GM18517 (cell line): ENCODE data around the gene PTGES3.
"Not testable (repeated sequence)": the region's sequence is repeated elsewhere in the genome, so short reads cannot be mapped to it uniquely, and the experiment has no call there.

Experiments
- ATAC-seq: cut with Tn5 transposase; IDR thresholded peaks from one replicate; pipeline ENCODE4 v1.9.1; 2021; ENCODE audit warnings: mild to moderate bottlenecking, moderate library complexity; ENCODE audit not compliant: unreplicated experiment

PTGES3 gene

GRCh38 chr12:56709759-56710376 lies 21.8 kb upstream of the PTGES3 start:
- no peak for ATAC-seq

- not testable (repeated sequence) for ATAC-seq
Measured at GRCh38 chr12:56704522-56704921, 16.4 kb upstream of the PTGES3 start.

- ATAC-seq, result no peak
Measured at GRCh38 chr12:56699020-56699661, 11.1 kb upstream of the PTGES3 start.

- ATAC-seq, result no peak
Measured at GRCh38 chr12:56695327-56696101, 7.4 kb upstream of the PTGES3 start.

- ATAC-seq, result no peak
Measured at GRCh38 chr12:56694161-56694560, 6.1 kb upstream of the PTGES3 start.

GRCh38 chr12:56688846-56689109 lies 694 bp upstream of the PTGES3 start:
- no peak for ATAC-seq

GRCh38 chr12:56687223-56688128 lies 608 bp downstream of the PTGES3 start:
- ATAC-seq, result peak; percentile 8

GRCh38 chr12:56684745-56685359 lies 3.2 kb downstream of the PTGES3 start:
- ATAC-seq, result no peak

GRCh38 chr12:56682323-56682722 lies 5.8 kb downstream of the PTGES3 start:
- no peak for ATAC-seq

GRCh38 chr12:56679883-56680575 lies 8.1 kb downstream of the PTGES3 start:
- ATAC-seq, result no peak

- ATAC-seq, result no peak
Measured at GRCh38 chr12:56678852-56679251, 9.2 kb downstream of the PTGES3 start.

- peak; percentile 62 for ATAC-seq
Measured at GRCh38 chr12:56677680-56678079, 10.4 kb downstream of the PTGES3 start.

GRCh38 chr12:56676851-56677580 lies 11.1 kb downstream of the PTGES3 start:
- ATAC-seq, result no peak

- ATAC-seq, result no peak
Measured at GRCh38 chr12:56671608-56672007, 16.5 kb downstream of the PTGES3 start.

- no peak for ATAC-seq
Measured at GRCh38 chr12:56670836-56671235, 17.2 kb downstream of the PTGES3 start.

- no peak for ATAC-seq
Measured at GRCh38 chr12:56668197-56668457, 20.0 kb downstream of the PTGES3 start.

GRCh38 chr12:56661979-56662638 lies 26.0 kb downstream of the PTGES3 start:
- ATAC-seq, result no peak

GRCh38 chr12:56661560-56661959 lies 26.5 kb downstream of the PTGES3 start:
- ATAC-seq, result no peak

- ATAC-seq, result no peak
Measured at GRCh38 chr12:56658921-56659320, 29.2 kb downstream of the PTGES3 start.
